HepG2 (cell line): ENCODE data around the gene BRD3. TPM values are rescaled to one million over a fixed set of nuclear protein-coding genes. Genes with fewer than 3 reads are reported as not detected.

Experiments
- ATAD3A ChIP-seq: sonication (generic); formaldehyde crosslinking; IDR thresholded peaks from 2 replicates; pipeline ENCODE4 v1.4.0; 2020; ENCODE audit warnings: missing genetic modification reagents
- ELF3 ChIP-seq: IDR thresholded peaks from 2 replicates; pipeline ENCODE4 v1.6.1; 2016; ENCODE audit warnings: missing genetic modification reagents, missing compliant biosample characterization
- NCOR1 ChIP-seq: fragments of 200-600 bp; sonication (generic); IDR thresholded peaks from 2 replicates; pipeline ENCODE4 v1.7.0; 2017; ENCODE audit warnings: antibody characterized with exemption, low read length, borderline replicate concordance
- SOX5 ChIP-seq: IDR thresholded peaks from 2 replicates; pipeline ENCODE4 v1.6.1; 2016; ENCODE audit warnings: borderline replicate concordance
- ZNF24 ChIP-seq: fragments of 450-650 bp; IDR thresholded peaks from 2 replicates; pipeline ENCODE4 v1.6.1; 2017; ENCODE audit warnings: antibody characterized with exemption, mild to moderate bottlenecking
- ZNF563 ChIP-seq: sonication (generic); formaldehyde crosslinking; IDR thresholded peaks from 2 replicates; pipeline ENCODE4 v1.8.0; 2022; ENCODE audit warnings: mild to moderate bottlenecking, moderate library complexity, missing genetic modification reagents
- ZNF577 ChIP-seq: sonication (generic); formaldehyde crosslinking; IDR thresholded peaks from 2 replicates; pipeline ENCODE4 v1.4.0; 2020; ENCODE audit warnings: mild to moderate bottlenecking, low read depth, missing genetic modification reagents, borderline replicate concordance
- polyA plus RNA-seq, 8 experiments: library from polyadenylated mRNA; depleted of rRNA in 3 of 8; stranded (reverse) in 7 of 8; unstranded in 1 of 8; fragments of >200 nt; fragmentation: Illumina TruSeq in 4 of 8; extraction: Trizol in 4 of 8; gene quantifications; 2 replicates each; pipeline versions ENCODE4 v1.2.1 to v1.2.3, GENCODE V29; 2011 to 2016; ENCODE audit warnings: low read depth in 4 of 8, missing spikeins in 1 of 8, mixed read lengths in 1 of 8; ENCODE audit not compliant: insufficient read depth in 1 of 8
- total RNA-seq, 5 experiments: library from RNA; depleted of rRNA; stranded (reverse); fragments of >200 nt; fragmentation: Illumina TruSeq; extraction: Trizol; gene quantifications; 2 replicates each; pipeline ENCODE4 v1.2.3, GENCODE V29; 2016; ENCODE audit warnings: low read depth in 1 of 5
- TF ChIP-seq, protein P1 (sequence below): sonication (generic); formaldehyde crosslinking; IDR thresholded peaks from 2 replicates; pipeline ENCODE4 v1.8.0; 2022; ENCODE audit warnings: mild to moderate bottlenecking, missing genetic modification reagents; ENCODE audit not compliant: insufficient replicate concordance
- TF ChIP-seq, protein P2 (sequence below): sonication (generic); formaldehyde crosslinking; IDR thresholded peaks from 2 replicates; pipeline ENCODE4 v1.9.0; 2022; ENCODE audit warnings: low read depth, missing genetic modification reagents
- TF ChIP-seq, protein P3 (sequence below): sonication (generic); formaldehyde crosslinking; IDR thresholded peaks from 2 replicates; pipeline ENCODE4 v1.8.0; 2022; ENCODE audit warnings: mild to moderate bottlenecking, missing genetic modification reagents, moderate library complexity
- TF ChIP-seq, protein P4 (sequence below): sonication (generic); formaldehyde crosslinking; IDR thresholded peaks from 2 replicates; pipeline ENCODE4 v1.4.0; 2020; ENCODE audit warnings: missing genetic modification reagents
- TF ChIP-seq, protein P5 (sequence below): sonication (generic); formaldehyde crosslinking; IDR thresholded peaks from 2 replicates; pipeline ENCODE4 v1.5.0; 2020; ENCODE audit warnings: missing genetic modification reagents, mild to moderate bottlenecking, borderline replicate concordance

Gene BRD3
- total and polyA plus RNA-seq, 2 of the 13 experiments (the other 11 are each of a cell fraction or from before 2014, with no cell fraction given): 5.9 to 12.9 TPM

DNA sequence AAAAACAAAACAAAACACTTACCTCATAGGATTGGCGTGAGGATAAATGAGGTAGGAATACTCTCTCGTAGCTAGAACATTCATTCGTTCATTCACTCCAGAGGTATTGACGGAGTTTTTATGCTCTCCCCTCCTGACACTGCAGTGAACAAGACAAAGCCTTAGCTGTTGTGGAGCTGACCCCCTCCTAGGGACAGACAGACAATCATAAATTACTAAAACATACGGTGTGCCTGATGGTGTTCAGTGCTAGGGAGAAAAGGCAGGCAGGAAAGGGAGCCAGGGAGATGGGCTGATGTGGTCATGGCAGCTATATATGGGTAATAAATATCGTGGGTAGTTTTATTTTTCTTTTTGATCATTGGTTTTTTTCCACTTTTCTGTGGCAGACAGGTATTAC is 5.7 kb upstream of the BRD3 start (continued):
- TF ChIP-seq, protein P1, sequence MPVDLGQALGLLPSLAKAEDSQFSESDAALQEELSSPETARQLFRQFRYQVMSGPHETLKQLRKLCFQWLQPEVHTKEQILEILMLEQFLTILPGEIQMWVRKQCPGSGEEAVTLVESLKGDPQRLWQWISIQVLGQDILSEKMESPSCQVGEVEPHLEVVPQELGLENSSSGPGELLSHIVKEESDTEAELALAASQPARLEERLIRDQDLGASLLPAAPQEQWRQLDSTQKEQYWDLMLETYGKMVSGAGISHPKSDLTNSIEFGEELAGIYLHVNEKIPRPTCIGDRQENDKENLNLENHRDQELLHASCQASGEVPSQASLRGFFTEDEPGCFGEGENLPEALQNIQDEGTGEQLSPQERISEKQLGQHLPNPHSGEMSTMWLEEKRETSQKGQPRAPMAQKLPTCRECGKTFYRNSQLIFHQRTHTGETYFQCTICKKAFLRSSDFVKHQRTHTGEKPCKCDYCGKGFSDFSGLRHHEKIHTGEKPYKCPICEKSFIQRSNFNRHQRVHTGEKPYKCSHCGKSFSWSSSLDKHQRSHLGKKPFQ (CRISPR knock-in tag): no peak
- no peak for TF ChIP-seq ATAD3A (CRISPR knock-in tag)
- no peak for TF ChIP-seq ZNF563 (CRISPR knock-in tag)
- no peak for TF ChIP-seq ZNF577
- TF ChIP-seq, protein P2, sequence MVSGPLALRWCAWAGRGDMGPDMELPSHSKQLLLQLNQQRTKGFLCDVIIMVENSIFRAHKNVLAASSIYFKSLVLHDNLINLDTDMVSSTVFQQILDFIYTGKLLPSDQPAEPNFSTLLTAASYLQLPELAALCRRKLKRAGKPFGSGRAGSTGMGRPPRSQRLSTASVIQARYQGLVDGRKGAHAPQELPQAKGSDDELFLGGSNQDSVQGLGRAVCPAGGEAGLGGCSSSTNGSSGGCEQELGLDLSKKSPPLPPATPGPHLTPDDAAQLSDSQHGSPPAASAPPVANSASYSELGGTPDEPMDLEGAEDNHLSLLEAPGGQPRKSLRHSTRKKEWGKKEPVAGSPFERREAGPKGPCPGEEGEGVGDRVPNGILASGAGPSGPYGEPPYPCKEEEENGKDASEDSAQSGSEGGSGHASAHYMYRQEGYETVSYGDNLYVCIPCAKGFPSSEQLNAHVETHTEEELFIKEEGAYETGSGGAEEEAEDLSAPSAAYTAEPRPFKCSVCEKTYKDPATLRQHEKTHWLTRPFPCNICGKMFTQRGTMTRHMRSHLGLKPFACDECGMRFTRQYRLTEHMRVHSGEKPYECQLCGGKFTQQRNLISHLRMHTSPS (CRISPR knock-in tag): no peak
- no peak for TF ChIP-seq ELF3 (CRISPR knock-in tag)
- TF ChIP-seq, protein P3, sequence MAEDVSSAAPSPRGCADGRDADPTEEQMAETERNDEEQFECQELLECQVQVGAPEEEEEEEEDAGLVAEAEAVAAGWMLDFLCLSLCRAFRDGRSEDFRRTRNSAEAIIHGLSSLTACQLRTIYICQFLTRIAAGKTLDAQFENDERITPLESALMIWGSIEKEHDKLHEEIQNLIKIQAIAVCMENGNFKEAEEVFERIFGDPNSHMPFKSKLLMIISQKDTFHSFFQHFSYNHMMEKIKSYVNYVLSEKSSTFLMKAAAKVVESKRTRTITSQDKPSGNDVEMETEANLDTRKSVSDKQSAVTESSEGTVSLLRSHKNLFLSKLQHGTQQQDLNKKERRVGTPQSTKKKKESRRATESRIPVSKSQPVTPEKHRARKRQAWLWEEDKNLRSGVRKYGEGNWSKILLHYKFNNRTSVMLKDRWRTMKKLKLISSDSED (CRISPR knock-in tag): no peak
- no peak for TF ChIP-seq NCOR1
- TF ChIP-seq, protein P4, sequence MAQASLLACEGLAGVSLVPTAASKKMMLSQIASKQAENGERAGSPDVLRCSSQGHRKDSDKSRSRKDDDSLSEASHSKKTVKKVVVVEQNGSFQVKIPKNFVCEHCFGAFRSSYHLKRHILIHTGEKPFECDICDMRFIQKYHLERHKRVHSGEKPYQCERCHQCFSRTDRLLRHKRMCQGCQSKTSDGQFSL (CRISPR knock-in tag): no peak
- no peak for TF ChIP-seq ZNF24
- TF ChIP-seq, protein P5, sequence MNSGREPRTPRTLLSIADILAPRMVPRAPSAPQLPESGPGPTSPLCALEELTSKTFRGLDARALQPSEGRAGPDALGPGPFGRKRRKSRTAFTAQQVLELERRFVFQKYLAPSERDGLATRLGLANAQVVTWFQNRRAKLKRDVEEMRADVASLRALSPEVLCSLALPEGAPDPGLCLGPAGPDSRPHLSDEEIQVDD: no peak
- TF ChIP-seq SOX5 (CRISPR knock-in tag): no peak
